Measurements from ENCODE around the gene FNTB.

DNA sequence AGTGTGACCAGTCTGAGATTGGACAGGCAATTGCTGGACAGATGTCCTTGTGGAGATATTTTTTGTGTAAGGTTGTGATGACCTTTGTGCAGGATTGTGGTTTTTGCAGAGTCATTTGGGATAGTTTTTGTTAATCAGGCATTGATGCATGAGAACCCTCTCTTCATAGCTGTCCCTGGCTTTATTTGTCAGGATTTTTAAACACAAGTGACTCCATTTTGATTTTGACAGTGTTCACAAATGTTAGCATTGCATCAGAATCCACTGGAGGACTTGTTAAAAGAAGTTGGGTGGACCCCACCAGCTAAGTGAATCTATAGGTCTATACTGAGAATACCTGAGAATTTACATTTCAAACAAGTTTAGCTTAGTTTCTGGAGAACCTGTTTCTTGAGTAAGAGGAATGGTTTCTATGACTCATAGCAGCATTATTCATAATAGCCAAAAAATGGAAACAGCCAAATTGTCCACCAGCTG lies 11.8 kb downstream of the FNTB start:
- TF ChIP-seq, protein P1, sequence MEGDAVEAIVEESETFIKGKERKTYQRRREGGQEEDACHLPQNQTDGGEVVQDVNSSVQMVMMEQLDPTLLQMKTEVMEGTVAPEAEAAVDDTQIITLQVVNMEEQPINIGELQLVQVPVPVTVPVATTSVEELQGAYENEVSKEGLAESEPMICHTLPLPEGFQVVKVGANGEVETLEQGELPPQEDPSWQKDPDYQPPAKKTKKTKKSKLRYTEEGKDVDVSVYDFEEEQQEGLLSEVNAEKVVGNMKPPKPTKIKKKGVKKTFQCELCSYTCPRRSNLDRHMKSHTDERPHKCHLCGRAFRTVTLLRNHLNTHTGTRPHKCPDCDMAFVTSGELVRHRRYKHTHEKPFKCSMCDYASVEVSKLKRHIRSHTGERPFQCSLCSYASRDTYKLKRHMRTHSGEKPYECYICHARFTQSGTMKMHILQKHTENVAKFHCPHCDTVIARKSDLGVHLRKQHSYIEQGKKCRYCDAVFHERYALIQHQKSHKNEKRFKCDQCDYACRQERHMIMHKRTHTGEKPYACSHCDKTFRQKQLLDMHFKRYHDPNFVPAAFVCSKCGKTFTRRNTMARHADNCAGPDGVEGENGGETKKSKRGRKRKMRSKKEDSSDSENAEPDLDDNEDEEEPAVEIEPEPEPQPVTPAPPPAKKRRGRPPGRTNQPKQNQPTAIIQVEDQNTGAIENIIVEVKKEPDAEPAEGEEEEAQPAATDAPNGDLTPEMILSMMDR (conservative IDR thresholded peaks at IDR 0.05; ENCODE audit: low read depth, low read length): no peak
- TF ChIP-seq EZH2 (IDR thresholded peaks at IDR 0.05; ENCODE audit: low read length, unreplicated experiment) (no peak), EZH2phosphoT487 (IDR thresholded peaks at IDR 0.05; ENCODE audit: borderline replicate concordance, low read length) (no peak)

Measured in PC-3 (cell line).